HCEC 1CT (cell line): ENCODE results near the gene ATP13A4.

ENCODE experiments used
- DNase-seq: peaks from one replicate; pipeline ENCODE4 v3.0.0-alpha.2; 2017

ATP13A4 gene

GRCh38 chr3:193496658-193497057 is 58.0 kb downstream of the ATP13A4 start:
- no peak for DNase-seq

- no peak for DNase-seq
Measured at GRCh38 chr3:193491026-193491425, 63.7 kb downstream of the ATP13A4 start.

- DNase-seq = no peak
Measured at GRCh38 chr3:193490580-193490979, 64.1 kb downstream of the ATP13A4 start.

GRCh38 chr3:193489949-193490348 is 64.7 kb downstream of the ATP13A4 start:
- DNase-seq = no peak

GRCh38 chr3:193488741-193489140 is 66.0 kb downstream of the ATP13A4 start:
- no peak for DNase-seq

GRCh38 chr3:193483988-193484539 is 70.6 kb downstream of the ATP13A4 start:
- DNase-seq = no peak

GRCh38 chr3:193481436-193481835 is 73.3 kb downstream of the ATP13A4 start:
- no peak for DNase-seq

- no peak for DNase-seq
Measured at GRCh38 chr3:193474446-193474845, 80.2 kb downstream of the ATP13A4 start.

GRCh38 chr3:193470710-193471109 is 84.0 kb downstream of the ATP13A4 start:
- no peak for DNase-seq

- DNase-seq = no peak
Measured at GRCh38 chr3:193465992-193466608, 88.6 kb downstream of the ATP13A4 start.

- DNase-seq = no peak
Measured at GRCh38 chr3:193464889-193465288, 89.8 kb downstream of the ATP13A4 start.

GRCh38 chr3:193457526-193457925 is 97.2 kb downstream of the ATP13A4 start:
- no peak for DNase-seq

GRCh38 chr3:193452338-193452737 is 102.4 kb downstream of the ATP13A4 start:
- no peak for DNase-seq

- no peak for DNase-seq
Measured at GRCh38 chr3:193451902-193452301, 102.8 kb downstream of the ATP13A4 start.

- no peak for DNase-seq
Measured at GRCh38 chr3:193446965-193447602, 107.6 kb downstream of the ATP13A4 start.

- DNase-seq = no peak
Measured at GRCh38 chr3:193439423-193439822, 115.3 kb downstream of the ATP13A4 start.

- no peak for DNase-seq
Measured at GRCh38 chr3:193418576-193419373, 135.9 kb downstream of the ATP13A4 start.

GRCh38 chr3:193416629-193417028 is 138.1 kb downstream of the ATP13A4 start:
- DNase-seq = no peak

GRCh38 chr3:193407688-193408087 is 147.0 kb downstream of the ATP13A4 start:
- no peak for DNase-seq

GRCh38 chr3:193407112-193407511 is 147.6 kb downstream of the ATP13A4 start:
- no peak for DNase-seq

- DNase-seq = no peak
Measured at GRCh38 chr3:193403307-193403706, 151.4 kb downstream of the ATP13A4 start.

- DNase-seq = no peak
Measured at GRCh38 chr3:193400304-193400703, 154.4 kb downstream of the ATP13A4 start.

- no peak for DNase-seq
Measured at GRCh38 chr3:193396451-193397244, 158.0 kb downstream of the ATP13A4 start.
